Calu3 (cell line): ENCODE measurements around the gene ASB6. TPM values are rescaled to one million over a fixed set of nuclear protein-coding genes. Genes with fewer than 3 reads are reported as not detected.
A peak's percentile ranks its signal among the peaks of the same experiment; 100 is the strongest.

Experiments used
- Bru-seq: library from RNA; stranded (reverse); fragments of 400-500 nt; gene quantifications from one replicate; lab custom pipeline; 2021; lab: Mats Ljungman, UMichigan
- BruChase-seq, 2 experiments: library from RNA; stranded (reverse); fragments of 400-500 nt; gene quantifications; one replicate each; lab custom pipeline; 2021; lab: Mats Ljungman, UMichigan
- BruUV-seq: library from RNA; stranded (reverse); fragments of 400-500 nt; replicated peaks from 2 replicates; lab custom pipeline; 2021; lab: Mats Ljungman, UMichigan
- CTCF ChIA-PET: fragments of 300-600 bp; sonication (Branson Sonifier 250); formaldehyde crosslinking; loops from one replicate; lab custom pipeline; 2022; ENCODE audit warnings: antibody characterized with exemption; lab: Charles Lee
- DNase-seq: peaks from one replicate; pipeline ENCODE4 v3.0.0; 2022
- H3K27ac Mint-ChIP-seq: one replicate; pipeline ENCODE4 v1.8.0; 2022; ENCODE audit warnings: mixed read lengths; ENCODE audit not compliant: unreplicated experiment
- H3K27me3 Mint-ChIP-seq: one replicate; pipeline ENCODE4 v1.8.0; 2022; ENCODE audit warnings: mixed read lengths; ENCODE audit not compliant: unreplicated experiment
- H3K36me3 Mint-ChIP-seq: one replicate; pipeline ENCODE4 v1.8.0; 2022; ENCODE audit warnings: mild to moderate bottlenecking, moderate library complexity, mixed read lengths; ENCODE audit not compliant: insufficient read depth, unreplicated experiment
- H3K4me1 Mint-ChIP-seq: one replicate; pipeline ENCODE4 v1.8.0; 2022; ENCODE audit warnings: mild to moderate bottlenecking, low read depth, mixed read lengths; ENCODE audit not compliant: unreplicated experiment
- H3K4me3 Mint-ChIP-seq: one replicate; pipeline ENCODE4 v1.8.0; 2022; ENCODE audit warnings: mild to moderate bottlenecking, low read depth, moderate library complexity, mixed read lengths; ENCODE audit not compliant: unreplicated experiment
- H3K9me3 Mint-ChIP-seq: one replicate; pipeline ENCODE4 v1.8.0; 2022; ENCODE audit warnings: low read depth, mixed read lengths; ENCODE audit not compliant: unreplicated experiment
- CTCF ChIP-seq: fragments of 200-600 bp; IDR thresholded peaks from one replicate; pipeline ENCODE4 v1.8.0; 2022; ENCODE audit warnings: antibody characterized with exemption; ENCODE audit not compliant: unreplicated experiment
- intact Hi-C: fragments of 100-400 bp; cut with micrococcal nuclease; formaldehyde crosslinking; loops from one replicate; pipeline ENCODE4 v1.10.0; 2022; ENCODE audit not compliant: unreplicated experiment
- long read RNA-seq: library from polyadenylated mRNA; stranded (forward); transcript quantifications from one replicate; pipeline ENCODE4 v2.0.0, GENCODE V29; 2022
- total RNA-seq: library from RNA; stranded (reverse); gene quantifications from 2 replicates; pipeline ENCODE4 v1.2.3, GENCODE V29; 2022

Gene ASB6
- total RNA-seq = 15.5 and 18.4 TPM in 2 replicates
- Bru-seq, nascent RNA = percentile 56 among the genes with signal in this experiment
- BruChase-seq, experiment 1, labeled RNA remaining after a 6-hour chase = percentile 67 among the genes with signal in this experiment
- BruChase-seq, experiment 2, labeled RNA remaining after a 2-hour chase = percentile 83 among the genes with signal in this experiment
- long read RNA-seq, transcript ASB6-201 (6 exons, 2,330 nt) = major isoform, 21 of 36 reads
- long read RNA-seq, partial matches to known transcripts = 6 of 36 reads
- long read RNA-seq, other reads (novel, unspliced or antisense) = 9 of 36 reads

GRCh38 chr9:129641750-129642585 lies at the start of gene ASB6:
ASB6 (minus strand) TSS chr9:129642151; CDS start chr9:129641999, 152 bp downstream.
- Mint-ChIP-seq H3K4me1 (no peaks in the 10 kb centered on the region), H3K4me3 (peak within 1 kb of the TSS; percentile 83), H3K9me3 (no peaks in the 10 kb centered on the region), H3K36me3 (peaks cover 46% of the 10 kb centered on the region), H3K27ac (no peak within 1 kb of the TSS), H3K27me3 (no peaks in the 10 kb centered on the region)
- intact Hi-C loops = loop anchor here (5.0 kb wide), 1 partner anchor 150 kb away; no protein-coding TSS in a partner anchor
- CTCF ChIA-PET = interaction anchor here (0.6 to 1.0 kb wide), 4 partner anchors 15 to 269 kb away, joined by 3 to 5 read pairs (median 4); no protein-coding TSS in a partner anchor
- BruUV-seq = no TSS peak
- peak; percentile 90 for TF ChIP-seq CTCF
- peak; percentile 97 for DNase-seq

GRCh38 chr9:129688285-129689043 lies 46.5 kb upstream of the ASB6 start:
- intact Hi-C loops = no loop called here
- no peak for TF ChIP-seq CTCF
- Mint-ChIP-seq H3K27me3 (no peaks in the 10 kb centered on the region), H3K9me3 (no peaks in the 10 kb centered on the region), H3K4me3 (no peak overlapping the region), H3K27ac (no peak overlapping the region), H3K36me3 (no peaks in the 10 kb centered on the region), H3K4me1 (peaks cover 9% of the 10 kb centered on the region)
- CTCF ChIA-PET = no interaction called here
- no TSS peak for BruUV-seq
- DNase-seq = no peak

GRCh38 chr9:129687391-129687790 lies 45.4 kb upstream of the ASB6 start:
- no TSS peak for BruUV-seq
- CTCF ChIA-PET = no interaction called here
- H3K4me1 Mint-ChIP-seq = peaks cover 9% of the 10 kb centered on the region
- H3K27ac Mint-ChIP-seq = no peak overlapping the region
- intact Hi-C loops = no loop called here
- DNase-seq = no peak
- H3K27me3 Mint-ChIP-seq = no peaks in the 10 kb centered on the region
- H3K9me3 Mint-ChIP-seq = no peaks in the 10 kb centered on the region
- no peak for TF ChIP-seq CTCF
- no peaks in the 10 kb centered on the region for H3K36me3 Mint-ChIP-seq
- H3K4me3 Mint-ChIP-seq = no peak overlapping the region

GRCh38 chr9:129686736-129687135 lies 44.8 kb upstream of the ASB6 start:
- Mint-ChIP-seq H3K4me3 (no peak overlapping the region), H3K9me3 (no peaks in the 10 kb centered on the region), H3K27me3 (no peaks in the 10 kb centered on the region), H3K4me1 (peaks cover 9% of the 10 kb centered on the region), H3K27ac (no peak overlapping the region), H3K36me3 (no peaks in the 10 kb centered on the region)
- intact Hi-C loops = no loop called here
- DNase-seq = no peak
- no peak for TF ChIP-seq CTCF
- BruUV-seq = no TSS peak
- CTCF ChIA-PET = no interaction called here
